NCI-H128 (cell line): ENCODE measurements around the gene GPRASP1.

ENCODE experiments used
- DNase-seq: peaks from one replicate; lab custom pipeline; 2025; ENCODE audit not compliant: unreplicated experiment; lab: John Stamatoyannopoulos, UW

GPRASP1 gene

GRCh38 chrX:102694749-102695148 is 43.5 kb downstream of the GPRASP1 start:
- no peak for DNase-seq

GRCh38 chrX:102696306-102696705 is 45.0 kb downstream of the GPRASP1 start:
- DNase-seq = no peak

GRCh38 chrX:102697494-102697893 is 46.2 kb downstream of the GPRASP1 start:
- DNase-seq = no peak
